ENCODE data around the gene ANXA8L1.
"Not testable (repeated sequence)": the region's sequence is repeated elsewhere in the genome, so short reads cannot be mapped to it uniquely, and the experiment has no call there.

Gene ANXA8L1, protein sequence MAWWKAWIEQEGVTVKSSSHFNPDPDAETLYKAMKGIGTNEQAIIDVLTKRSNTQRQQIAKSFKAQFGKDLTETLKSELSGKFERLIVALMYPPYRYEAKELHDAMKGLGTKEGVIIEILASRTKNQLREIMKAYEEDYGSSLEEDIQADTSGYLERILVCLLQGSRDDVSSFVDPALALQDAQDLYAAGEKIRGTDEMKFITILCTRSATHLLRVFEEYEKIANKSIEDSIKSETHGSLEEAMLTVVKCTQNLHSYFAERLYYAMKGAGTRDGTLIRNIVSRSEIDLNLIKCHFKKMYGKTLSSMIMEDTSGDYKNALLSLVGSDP

GRCh38 chr10:46375406-46375805, at the start of gene ANXA8L1:
Gene ANXA8L1, plus strand, starts transcription at chr10:46375776. Its CDS starts 76 bp downstream, at chr10:46375852.
- DNase-seq, result not testable (repeated sequence)

DNA sequence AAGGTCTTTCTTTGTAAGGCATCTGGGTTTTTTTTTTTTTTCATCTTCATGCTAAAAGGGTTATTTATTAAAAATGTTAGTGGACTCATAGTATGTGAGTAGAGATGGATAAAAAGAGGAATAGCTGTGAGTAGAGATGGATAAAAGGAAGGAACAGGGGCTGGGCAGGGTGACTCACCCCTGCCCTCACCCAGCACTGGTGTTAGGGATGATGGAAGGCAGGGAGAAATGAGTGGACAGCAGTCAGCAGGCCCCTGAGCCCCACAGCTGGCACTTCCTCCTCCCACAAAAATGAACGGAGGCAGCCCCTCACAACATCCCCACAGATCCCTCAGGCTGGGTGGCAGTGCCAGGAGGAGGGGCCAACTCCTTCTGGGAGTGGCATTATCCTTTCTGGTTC, 49.5 kb upstream of the ANXA8L1 start:
- no peak for DNase-seq

- DNase-seq, result no peak
Measured at GRCh38 chr10:46326971-46327370, 48.6 kb upstream of the ANXA8L1 start.

DNA sequence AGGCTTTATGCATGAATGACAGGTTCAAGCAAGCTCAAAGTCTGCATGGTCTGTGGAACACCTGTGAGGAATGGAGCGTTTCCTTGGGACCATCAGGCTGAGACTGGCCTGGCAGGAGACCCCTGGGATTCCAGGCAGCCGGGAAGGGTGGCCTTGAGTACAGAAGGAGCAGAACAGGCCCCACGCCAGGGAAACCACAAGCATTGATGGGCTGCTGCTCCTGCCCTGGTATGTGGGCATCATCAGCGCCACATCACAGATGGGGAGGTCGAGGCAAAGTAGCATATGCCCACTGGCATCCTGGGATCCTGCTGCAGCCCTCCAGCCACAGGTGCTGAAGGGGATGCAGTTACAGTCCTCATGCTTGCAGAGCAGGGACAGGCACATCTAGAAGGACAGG, 47.9 kb upstream of the ANXA8L1 start:
- no peak for DNase-seq

- DNase-seq, result no peak
Measured at GRCh38 chr10:46328853-46329689, 46.5 kb upstream of the ANXA8L1 start.

- DNase-seq, result no peak
Measured at GRCh38 chr10:46329690-46330016, 45.9 kb upstream of the ANXA8L1 start.

DNA sequence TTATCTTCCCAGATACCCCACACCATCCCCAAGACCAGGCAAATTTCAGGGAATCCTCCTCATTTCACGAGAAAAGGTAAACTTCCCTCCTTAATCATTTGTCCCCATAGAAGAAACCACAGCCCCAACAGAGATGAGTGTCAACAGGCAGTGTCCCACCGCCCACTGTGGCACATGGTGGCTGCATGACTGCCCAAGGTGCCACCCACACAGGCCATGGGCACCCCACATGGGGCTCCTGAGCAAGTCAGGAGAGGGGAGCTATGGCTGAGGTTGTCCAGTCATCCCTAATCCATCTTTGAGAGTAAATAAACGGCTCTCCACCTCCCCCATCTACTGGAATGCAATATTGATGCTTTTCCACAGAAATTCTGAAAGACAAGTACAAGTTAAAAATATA, 44.7 kb upstream of the ANXA8L1 start:
- no peak for DNase-seq

DNA sequence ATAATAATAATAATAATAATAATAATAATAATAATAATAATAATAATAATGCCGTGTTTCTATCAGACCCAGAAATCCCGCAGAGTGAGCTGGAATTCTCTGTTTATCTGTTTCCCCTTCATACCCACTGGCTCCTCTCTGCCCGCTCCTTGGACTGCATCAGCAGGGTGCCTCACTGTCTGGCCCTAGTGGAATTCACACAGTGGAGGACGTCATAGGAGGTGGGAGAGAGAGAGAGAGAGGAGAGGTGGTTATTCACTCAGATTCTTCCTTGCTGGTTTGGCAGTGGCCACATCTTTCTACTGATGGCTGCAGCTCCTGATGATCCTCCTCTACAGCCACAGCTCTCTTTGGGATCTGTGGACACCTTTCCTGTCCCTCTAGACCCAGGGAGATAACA, 10.1 kb upstream of the ANXA8L1 start:
- not testable (repeated sequence) for DNase-seq

DNA sequence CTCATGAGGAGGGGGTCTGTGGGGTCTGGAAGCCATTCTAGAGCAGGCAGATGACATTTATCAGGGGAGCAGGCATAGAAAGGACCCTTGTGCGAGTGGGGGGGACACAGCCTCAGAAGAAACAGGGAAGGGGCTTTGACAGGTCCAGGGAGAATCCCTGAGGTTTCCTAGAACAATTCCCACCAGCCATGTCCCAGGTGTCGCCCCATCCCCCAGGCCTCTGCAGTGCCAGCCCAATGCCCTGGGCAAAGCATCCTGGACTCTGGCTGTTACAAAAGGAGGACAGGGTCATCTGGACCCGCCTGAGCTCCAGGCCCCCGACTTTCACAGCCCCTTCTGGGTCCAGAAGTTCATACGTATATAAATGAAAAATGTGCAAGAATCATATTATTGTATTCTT, 8.4 kb upstream of the ANXA8L1 start:
- DNase-seq, result not testable (repeated sequence)

DNA sequence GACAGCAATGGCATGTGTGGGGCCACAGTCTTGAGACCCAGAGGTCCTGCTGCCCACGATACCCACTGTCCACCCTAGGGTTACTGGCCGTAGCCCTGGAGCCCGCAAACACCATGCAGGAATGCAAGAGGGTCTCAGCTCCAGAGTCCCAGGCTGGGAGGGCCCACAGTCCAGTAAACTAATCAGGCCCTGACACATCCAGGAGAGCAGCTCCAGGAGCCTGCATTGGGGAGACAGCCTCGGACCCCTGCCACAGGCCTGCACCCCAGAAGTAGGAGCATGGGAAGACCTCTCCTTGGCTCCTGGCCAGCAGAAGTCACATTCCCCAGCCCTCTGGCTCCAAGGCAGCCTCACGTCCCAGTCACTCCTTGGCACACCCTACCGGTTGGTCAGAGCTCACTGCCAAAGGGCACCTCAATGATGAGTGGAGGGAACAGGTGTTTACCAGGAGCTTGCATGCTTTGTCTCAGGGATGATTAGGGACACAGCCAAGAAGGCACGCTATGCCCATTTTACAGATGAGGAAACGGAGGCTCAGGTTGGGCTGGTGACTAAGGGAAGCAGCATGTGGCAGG, 7.8 kb upstream of the ANXA8L1 start:
- not testable (repeated sequence) for DNase-seq

- DNase-seq, result not testable (repeated sequence)
Measured at GRCh38 chr10:46368956-46369355, 6.6 kb upstream of the ANXA8L1 start.

DNA sequence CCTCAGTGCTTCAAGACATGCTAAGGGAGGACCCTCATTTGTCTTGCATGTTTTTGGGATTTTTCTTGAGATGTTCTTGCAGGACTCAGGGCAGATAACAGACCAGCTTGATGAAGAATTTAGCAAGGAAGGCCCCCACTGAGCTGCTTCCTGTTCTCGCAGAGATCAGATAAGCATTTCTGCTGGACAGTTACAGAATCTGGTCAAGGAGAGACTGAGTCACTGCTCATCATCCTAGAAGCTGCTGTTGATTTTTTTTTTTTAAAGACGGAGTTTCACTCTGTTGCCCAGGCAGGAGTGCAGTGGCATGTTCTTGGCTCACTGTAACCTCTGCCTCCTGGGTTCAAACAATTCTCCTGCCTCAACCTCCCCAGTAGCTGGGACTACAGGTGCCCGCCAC, 1.2 kb upstream of the ANXA8L1 start:
- not testable (repeated sequence) for DNase-seq

DNA sequence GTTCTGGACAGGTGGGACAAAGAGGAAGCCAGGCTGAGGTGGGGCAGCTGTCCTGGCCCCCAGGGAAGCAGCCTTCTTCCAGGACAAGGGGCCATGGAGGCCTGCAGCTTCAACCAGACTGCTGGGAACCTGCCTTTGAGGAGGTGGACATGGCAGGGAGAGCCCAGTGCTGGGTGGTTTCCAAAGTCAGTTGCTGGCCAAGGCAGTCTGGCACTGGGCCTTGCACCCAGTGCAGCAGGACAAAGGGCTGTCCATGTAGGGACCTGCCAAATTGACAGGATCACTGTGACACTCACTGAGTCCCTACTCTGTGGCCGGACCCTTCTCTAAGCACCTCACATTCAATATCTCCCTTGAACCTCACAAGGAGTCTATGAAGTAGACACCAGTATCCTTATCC, 1.4 kb downstream of the ANXA8L1 start:
- not testable (repeated sequence) for DNase-seq

DNA sequence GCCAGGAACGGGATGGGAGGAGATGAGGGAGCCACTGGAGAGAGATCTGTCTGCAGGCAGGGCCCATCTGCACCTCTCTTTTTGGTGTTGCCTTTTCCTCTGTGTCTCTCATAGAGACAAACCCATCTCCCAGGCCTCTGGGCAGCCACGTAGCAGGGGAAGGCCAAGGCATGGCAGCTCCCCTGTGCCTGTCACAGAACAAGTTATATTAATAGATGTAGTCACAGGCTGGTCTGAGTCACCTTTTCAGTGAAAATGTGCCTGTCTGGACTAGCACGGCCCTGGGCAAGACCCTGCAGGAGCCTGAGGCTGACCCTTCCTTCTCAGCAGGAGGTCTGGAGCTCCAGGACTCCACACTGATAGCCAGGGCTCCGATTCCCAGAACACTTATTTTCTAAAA, 2.1 kb downstream of the ANXA8L1 start:
- not testable (repeated sequence) for DNase-seq

GRCh38 chr10:46378108-46378507, 2.5 kb downstream of the ANXA8L1 start:
- DNase-seq, result not testable (repeated sequence)

DNA sequence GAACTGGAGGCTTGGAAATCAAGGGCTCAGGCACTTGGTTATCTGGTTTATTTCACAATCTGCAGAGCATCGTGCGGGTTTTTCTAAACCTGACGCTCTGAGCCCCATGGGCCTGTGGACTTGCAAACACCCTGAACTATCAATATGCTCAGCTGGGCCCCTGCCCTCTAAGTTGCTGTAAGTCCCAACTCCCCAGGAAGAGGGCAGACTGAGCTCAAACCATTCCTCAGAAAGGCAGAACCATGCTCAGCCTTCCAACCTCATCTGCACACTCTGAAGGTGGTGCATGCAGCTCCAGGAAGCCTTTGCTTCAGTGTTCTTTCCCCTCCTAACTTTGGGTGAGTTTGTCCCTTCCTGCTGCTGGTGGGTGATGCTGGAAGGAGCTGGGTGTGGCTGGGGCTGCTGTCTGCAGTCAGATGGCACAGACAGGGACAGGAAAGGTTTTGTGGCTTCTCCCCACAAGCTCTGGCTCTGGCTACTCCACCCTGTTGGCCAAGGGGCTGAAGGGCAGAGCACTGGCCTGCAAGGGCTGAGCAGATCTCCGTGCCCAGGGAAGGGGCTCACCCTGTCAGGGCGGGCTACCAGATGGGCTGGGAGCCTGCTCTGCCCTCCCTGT, 3.8 kb downstream of the ANXA8L1 start:
- not testable (repeated sequence) for DNase-seq

DNA sequence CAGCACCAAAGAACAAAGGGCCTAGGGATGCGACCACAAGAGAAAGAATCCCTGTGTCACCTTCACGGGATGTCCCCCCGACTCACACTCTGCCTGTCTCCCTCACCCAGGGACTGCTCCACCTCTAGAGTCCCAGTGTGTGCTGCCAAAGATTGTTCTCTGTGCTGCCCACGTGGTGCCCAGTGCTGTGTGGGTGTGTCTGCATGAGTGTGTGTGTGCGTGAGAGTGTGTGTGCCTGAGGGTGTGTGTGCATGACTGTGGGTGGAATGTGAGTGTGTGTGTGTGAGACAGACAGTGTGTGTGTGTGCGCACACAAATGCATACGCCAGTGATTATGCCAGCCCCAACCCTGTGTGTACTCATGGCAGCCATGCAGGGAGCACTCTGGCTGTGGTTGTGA, 10.3 kb downstream of the ANXA8L1 start:
- DNase-seq, result not testable (repeated sequence)

DNA sequence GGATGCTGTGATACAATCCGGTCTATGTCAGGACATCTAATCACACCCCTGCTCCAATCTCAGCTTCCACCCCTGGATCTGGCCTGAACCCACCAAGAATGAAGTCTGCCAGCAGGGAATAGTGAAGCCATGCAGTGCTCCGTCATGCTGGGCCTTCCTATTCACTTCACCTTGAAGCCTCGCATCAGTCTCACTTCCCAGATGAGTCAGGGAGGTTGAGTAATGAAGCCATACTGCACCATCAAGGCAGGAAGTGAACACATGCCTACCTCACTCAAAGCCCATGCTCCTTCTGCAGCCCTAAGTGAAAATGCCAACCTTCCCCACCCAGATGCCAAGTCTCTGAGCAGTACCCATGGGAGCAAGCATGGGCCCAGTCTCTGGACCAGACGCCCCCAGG, 11.1 kb downstream of the ANXA8L1 start:
- DNase-seq, result not testable (repeated sequence)

DNA sequence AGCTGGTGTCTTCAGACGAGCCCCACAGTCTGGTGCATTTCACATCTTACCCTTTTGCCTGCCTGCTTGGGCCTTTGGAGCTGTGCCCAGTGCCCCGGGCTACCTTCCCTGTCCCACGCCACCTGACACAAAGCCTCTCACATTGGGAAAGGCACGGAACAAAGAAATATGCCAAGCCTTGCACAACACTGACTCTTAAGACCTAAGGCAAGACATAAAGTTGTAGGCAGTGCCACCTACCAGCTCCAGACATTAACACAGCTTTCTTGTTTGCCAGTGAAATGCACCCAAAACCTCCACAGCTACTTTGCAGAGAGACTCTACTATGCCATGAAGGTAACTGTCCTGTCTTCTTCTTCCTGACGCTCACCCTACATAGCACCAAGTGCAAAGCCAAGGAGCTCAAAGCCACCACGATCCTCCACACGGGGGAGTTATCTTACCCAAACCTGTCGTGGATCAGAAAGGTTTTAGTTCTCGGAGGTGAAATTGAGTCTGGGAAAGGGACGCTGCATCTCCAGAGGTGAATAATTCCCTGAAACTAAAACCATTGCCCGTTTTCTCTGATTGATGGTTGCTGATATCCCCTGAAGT, 11.8 kb downstream of the ANXA8L1 start:
- not testable (repeated sequence) for DNase-seq

GRCh38 chr10:46391422-46391821, 15.8 kb downstream of the ANXA8L1 start:
- not testable (repeated sequence) for DNase-seq

DNA sequence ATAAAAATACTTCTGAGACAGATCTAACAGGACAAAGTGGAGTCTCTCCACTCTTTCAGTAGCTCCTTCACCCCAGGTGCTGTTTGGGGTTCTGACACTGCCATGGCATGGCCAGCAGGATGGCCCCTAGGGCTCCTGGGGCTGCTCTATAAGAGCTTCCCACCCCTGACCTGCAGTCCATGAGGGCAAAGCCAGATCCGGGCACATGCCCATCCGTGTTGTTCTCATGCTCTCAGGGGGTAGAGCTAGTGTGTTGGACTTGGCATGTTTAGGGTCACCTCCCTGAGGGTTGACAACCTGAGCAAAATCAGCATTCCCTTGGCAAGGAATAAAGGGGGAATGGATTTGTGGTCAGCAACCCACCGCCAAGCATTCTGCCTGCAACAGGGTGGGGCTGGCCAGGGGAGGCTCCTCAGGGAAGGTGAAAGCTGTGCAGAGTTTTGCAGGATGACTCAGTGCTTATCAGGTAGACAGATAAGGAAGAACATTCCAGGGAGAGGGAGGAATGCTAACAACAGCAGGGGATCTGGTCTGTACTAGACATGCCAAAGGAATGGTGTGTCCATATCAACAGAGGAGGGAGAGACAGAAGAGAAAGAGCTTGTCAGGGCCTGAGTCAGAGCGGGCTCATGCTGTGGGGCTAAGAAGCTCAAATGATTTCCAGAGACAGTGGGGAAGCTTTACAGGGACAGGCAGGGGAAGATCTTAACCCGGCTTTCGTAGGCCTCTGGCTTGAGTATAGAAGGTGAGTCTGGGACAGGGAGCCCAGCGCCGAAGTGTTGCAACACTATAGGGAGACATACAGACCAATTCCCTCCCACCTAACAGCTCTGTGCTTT, 21.1 kb downstream of the ANXA8L1 start:
- DNase-seq, result not testable (repeated sequence)

DNA sequence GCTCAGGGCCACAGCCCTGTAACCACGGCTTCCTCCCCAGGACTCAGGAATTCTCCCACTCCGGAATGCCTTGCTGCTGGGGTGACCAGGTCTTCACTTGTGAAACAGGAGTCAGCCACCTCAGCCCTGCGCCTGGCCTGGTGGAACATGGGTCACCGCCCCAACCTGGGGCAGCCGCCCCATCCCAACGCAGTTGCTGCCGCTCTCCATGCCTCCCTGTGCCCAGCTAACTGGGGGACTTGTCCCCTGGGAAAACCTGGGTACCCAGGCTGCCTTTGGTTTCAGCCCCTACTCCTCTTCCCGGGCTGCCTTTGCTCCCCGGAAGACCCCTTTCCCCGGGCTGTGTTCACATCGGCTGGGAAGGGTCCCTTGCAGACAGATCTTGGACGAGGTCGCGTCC, 22.2 kb downstream of the ANXA8L1 start:
- not testable (repeated sequence) for DNase-seq
